SJSA1 (cell line): ENCODE data around the gene DOP1A. TPM values are rescaled to one million over a fixed set of nuclear protein-coding genes. Genes with fewer than 3 reads are reported as not detected.

ENCODE experiments used
- DNase-seq, 2 experiments: peaks; one replicate each; pipeline ENCODE4 v3.0.0-alpha.2; 2015 to 2020; ENCODE audit warnings: low spot score in 2 of 2, low read depth in 1 of 2
- H3K27ac ChIP-seq: fragments of 250-450 bp; sonication (Bioruptor Pico); 2 replicates; pipeline ENCODE4 v1.5.1; 2020; ENCODE audit warnings: mild to moderate bottlenecking, moderate library complexity
- H3K27me3 ChIP-seq: fragments of 250-450 bp; sonication (Bioruptor Pico); replicated peaks from 2 replicates; pipeline ENCODE4 v1.5.1; 2020; ENCODE audit warnings: mild to moderate bottlenecking, moderate library complexity
- H3K36me3 ChIP-seq: fragments of 250-450 bp; sonication (Bioruptor Pico); 2 replicates; pipeline ENCODE4 v1.5.1; 2020; ENCODE audit warnings: mild to moderate bottlenecking
- H3K4me1 ChIP-seq: fragments of 250-450 bp; sonication (Bioruptor Pico); replicated peaks from 2 replicates; pipeline ENCODE4 v1.6.1; 2021; ENCODE audit warnings: mild to moderate bottlenecking
- H3K4me3 ChIP-seq: fragments of 250-450 bp; sonication (Bioruptor Pico); 2 replicates; pipeline ENCODE4 v1.5.1; 2020; ENCODE audit warnings: mild to moderate bottlenecking
- H3K9me3 ChIP-seq: fragments of 250-450 bp; sonication (Bioruptor Pico); replicated peaks from 2 replicates; pipeline ENCODE4 v1.5.1; 2020; ENCODE audit warnings: mild to moderate bottlenecking
- total RNA-seq: library from RNA; depleted of rRNA; stranded (reverse); fragments of >200 nt; shearing (Covaris generic); gene quantifications from 2 replicates; pipeline ENCODE4 v1.2.3, GENCODE V29; 2014; rRNA removed

The DOP1A gene, protein sequence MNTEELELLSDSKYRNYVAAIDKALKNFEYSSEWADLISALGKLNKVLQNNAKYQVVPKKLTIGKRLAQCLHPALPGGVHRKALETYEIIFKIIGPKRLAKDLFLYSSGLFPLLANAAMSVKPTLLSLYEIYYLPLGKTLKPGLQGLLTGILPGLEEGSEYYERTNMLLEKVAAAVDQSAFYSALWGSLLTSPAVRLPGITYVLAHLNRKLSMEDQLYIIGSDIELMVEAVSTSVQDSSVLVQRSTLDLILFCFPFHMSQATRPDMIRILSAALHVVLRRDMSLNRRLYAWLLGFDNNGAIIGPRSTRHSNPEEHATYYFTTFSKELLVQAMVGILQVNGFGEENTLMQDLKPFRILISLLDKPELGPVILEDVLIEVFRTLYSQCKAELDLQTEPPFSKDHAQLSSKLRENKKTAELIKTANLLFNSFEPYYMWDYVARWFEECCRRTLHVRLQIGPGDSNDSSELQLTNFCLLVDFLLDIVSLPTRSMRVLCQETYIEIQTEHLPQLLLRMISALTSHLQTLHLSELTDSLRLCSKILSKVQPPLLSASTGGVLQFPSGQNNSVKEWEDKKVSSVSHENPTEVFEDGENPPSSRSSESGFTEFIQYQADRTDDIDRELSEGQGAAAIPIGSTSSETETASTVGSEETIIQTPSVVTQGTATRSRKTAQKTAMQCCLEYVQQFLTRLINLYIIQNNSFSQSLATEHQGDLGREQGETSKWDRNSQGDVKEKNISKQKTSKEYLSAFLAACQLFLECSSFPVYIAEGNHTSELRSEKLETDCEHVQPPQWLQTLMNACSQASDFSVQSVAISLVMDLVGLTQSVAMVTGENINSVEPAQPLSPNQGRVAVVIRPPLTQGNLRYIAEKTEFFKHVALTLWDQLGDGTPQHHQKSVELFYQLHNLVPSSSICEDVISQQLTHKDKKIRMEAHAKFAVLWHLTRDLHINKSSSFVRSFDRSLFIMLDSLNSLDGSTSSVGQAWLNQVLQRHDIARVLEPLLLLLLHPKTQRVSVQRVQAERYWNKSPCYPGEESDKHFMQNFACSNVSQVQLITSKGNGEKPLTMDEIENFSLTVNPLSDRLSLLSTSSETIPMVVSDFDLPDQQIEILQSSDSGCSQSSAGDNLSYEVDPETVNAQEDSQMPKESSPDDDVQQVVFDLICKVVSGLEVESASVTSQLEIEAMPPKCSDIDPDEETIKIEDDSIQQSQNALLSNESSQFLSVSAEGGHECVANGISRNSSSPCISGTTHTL (N-terminal part only)
- 13.9 and 15.9 TPM in 2 replicates for total RNA-seq

DNA sequence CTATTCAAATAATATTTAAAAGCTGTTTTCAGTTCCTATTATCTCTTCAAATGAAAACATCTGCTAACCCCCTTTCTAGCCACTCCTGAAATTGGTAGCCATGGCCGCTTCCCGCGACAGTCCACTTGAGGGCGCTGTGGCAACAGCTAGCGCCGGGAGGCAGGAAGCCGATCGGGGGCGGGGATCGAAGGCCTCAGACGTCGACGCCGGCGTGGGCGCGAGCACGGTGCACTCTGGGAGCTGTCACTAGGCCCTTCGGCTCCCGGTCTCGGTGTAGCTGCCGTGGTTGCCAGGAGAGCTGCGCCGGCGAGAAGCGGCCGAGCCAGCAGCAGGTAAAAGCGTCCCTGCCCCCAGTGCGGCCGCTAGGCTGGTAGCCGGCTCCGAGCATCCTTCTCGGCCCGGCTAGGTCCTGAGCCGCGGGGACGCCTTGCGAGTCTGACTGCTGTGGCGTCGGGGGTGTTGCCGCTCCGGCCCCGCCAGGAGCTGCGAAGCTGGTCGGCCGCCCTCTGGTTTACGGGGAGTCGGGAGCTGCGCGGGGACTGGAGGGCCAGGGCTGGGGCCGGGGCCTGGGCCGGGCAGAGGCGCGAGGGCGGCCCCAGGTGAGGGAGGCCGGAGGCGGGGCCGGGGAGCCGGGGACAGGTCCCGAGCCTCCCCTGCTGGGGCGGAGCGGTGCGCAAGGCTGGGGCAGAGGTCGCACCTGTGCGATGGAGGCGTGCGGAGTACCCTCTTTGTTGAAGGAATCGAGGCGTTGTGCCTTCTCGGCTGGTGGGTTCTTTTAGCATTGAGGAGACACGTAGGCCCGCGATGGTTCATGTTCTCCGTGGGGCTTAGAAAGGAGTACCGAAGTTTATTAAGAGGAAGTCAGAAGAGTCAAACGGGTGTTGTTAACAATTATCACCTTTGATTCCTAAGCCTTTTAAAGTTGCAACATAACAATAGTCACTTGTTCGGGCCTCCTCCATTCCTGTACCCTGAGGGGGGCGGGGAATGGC lies at the start of gene DOP1A:
Gene DOP1A (plus strand): TSS at position 224 of the 992 bp plus-strand sequence. CDS start 29,307 bp downstream, outside the sequence.
- Histone ChIP-seq H3K27me3 (no peaks in the 10 kb centered on the region), H3K4me3 (peak within 1 kb of the TSS; percentile 65), H3K4me1 (peaks cover 7% of the 10 kb centered on the region), H3K27ac (no peak within 1 kb of the TSS), H3K9me3 (no peaks in the 10 kb centered on the region), H3K36me3 (peaks cover 4% of the 10 kb centered on the region; the same call in 1 of the 2 replicates)
- peak; percentile 90 to 93 for DNase-seq

DNA sequence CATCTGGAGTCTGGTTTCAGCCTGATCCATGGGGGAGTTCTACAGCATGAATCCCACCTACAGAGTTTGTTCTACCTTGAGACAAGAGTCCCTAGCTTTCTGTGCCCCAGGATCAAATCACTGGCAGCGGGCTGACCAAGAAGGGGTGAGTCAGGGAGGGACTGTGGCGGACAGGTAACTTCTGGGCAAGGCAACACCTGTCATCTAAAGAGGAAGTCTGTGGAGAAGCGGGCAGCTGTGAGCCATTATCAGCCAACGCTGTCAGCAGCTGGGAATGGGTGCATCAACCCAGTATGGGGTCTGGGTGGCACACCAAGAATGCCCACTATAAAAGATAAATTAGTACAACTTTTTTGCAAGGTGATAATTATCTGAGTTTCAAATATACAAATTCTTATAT lies 47.7 kb upstream of the DOP1A start:
- no peak overlapping the region for H3K27ac ChIP-seq
- DNase-seq = no peak
- no peak overlapping the region for H3K4me3 ChIP-seq
- H3K27me3 ChIP-seq = no peaks in the 10 kb centered on the region
- H3K9me3 ChIP-seq = no peaks in the 10 kb centered on the region
- peaks cover 14% of the 10 kb centered on the region; the same call in 1 of the 2 replicates for H3K36me3 ChIP-seq
- H3K4me1 ChIP-seq = no peaks in the 10 kb centered on the region

DNA sequence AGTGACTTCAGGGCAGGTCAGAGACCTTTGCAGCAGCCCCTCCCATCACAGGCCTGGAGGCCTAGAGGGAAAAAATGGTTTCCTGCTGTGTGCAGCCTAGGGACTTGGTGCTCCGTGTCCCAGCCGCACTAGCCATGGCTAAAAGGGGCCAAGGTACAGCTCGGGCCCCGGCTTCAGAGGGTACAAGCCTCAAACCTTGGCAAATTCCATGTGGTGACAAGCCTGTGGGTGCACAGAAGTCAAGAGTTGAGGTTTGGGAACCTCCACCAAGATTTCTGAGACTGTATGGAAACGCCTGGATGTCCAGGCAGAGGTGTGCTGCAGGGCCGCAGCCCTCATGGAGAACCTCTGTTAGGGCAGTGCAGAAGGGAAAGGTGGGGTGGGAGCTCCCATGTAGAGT lies 35.8 kb upstream of the DOP1A start:
- DNase-seq = no peak
- Histone ChIP-seq H3K4me3 (no peak overlapping the region), H3K27ac (no peak overlapping the region), H3K36me3 (peaks cover 9% of the 10 kb centered on the region), H3K27me3 (no peaks in the 10 kb centered on the region), H3K9me3 (0 out of 2 replicates have a peak, but pooled peaks cover 7% of the 10 kb centered on the region), H3K4me1 (no peaks in the 10 kb centered on the region)

DNA sequence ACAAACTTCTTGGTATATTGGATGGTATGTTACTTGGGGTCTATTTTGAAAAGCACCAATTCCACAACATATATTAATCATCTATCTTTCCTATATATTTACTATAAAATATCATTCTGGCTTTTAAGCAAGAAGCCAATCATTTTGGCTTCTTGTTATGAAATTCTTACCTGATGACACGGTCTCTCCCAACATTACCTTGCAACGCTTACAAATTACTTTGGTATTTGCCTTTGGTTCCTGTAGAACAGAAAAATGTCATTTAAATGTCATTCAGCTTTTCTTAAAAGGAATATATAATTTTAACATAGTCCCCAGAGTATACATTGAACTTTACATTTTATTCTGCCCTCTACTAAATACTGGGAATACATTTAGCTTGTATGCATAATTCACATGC lies 29.2 kb upstream of the DOP1A start:
- Histone ChIP-seq H3K36me3 (no peaks in the 10 kb centered on the region), H3K27me3 (no peaks in the 10 kb centered on the region), H3K4me3 (no peak overlapping the region), H3K27ac (no peak overlapping the region), H3K9me3 (no peaks in the 10 kb centered on the region), H3K4me1 (no peaks in the 10 kb centered on the region)
- DNase-seq = no peak

DNA sequence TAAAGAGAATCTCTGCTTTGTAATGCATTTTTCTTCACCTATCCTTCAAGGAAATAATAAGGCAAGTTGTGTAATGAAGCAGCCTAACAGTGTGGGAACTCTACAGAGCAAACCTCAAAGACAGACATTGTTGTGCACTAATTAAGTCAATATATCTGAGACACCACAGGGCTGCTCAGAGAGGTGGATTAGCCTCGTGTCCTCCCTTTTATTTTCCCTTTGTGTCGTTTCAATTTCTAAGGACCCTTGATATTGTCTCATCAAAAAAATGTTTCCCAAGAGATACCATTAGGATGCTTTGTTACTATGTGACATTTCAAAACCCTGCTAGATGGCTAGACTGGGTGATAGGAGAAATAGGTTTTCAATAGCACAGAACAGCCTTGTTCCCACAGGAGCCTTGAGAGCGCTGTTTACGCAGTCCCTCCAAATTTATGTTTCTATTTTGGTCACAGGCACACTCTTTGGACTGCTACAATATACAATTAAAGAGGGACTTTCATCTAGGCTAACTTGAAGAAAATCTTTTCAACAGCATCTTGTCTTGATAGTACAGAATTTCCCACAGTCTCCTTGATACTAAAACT lies 24.9 kb upstream of the DOP1A start:
- Histone ChIP-seq H3K36me3 (0 out of 2 replicates have a peak, but pooled peaks cover 4% of the 10 kb centered on the region), H3K9me3 (no peaks in the 10 kb centered on the region), H3K27me3 (no peaks in the 10 kb centered on the region), H3K4me3 (no peak overlapping the region), H3K4me1 (no peaks in the 10 kb centered on the region), H3K27ac (no peak overlapping the region)
- DNase-seq = no peak

DNA sequence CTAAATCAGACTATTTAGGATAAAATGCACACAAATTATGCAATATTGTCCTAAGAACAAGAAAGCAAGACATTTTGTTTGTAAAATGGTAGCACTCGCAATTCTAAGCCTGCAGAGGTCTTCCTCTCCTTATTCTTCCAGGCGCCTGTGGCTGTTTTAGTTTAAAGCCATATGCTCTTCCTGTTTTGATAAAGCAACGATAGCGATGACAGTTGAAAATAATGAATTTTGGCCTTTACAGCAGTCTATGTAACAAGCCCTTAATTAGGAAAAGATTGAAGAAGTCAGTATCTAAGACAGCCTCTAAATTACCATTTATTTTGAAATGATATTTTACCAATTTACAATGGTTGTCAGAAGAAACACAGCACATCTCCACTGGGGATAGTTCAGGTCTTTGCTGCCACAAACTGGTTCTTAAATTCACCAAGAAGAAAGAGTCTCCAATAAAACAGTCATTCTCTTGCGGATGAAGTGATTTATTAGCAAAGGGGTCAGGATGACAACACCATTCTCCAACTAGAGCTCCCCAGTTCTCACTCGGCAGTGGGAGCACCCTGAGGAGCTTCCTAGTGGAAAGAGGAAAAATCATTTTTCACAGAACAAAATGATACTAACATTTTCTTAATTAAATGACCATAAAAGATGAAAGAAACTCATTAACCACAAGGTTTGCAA lies 23.2 kb upstream of the DOP1A start:
- DNase-seq = no peak
- no peaks in the 10 kb centered on the region for H3K4me1 ChIP-seq
- no peak overlapping the region for H3K27ac ChIP-seq
- H3K36me3 ChIP-seq = 0 out of 2 replicates have a peak, but pooled peaks cover 4% of the 10 kb centered on the region
- no peak overlapping the region for H3K4me3 ChIP-seq
- no peaks in the 10 kb centered on the region for H3K9me3 ChIP-seq
- no peaks in the 10 kb centered on the region for H3K27me3 ChIP-seq

DNA sequence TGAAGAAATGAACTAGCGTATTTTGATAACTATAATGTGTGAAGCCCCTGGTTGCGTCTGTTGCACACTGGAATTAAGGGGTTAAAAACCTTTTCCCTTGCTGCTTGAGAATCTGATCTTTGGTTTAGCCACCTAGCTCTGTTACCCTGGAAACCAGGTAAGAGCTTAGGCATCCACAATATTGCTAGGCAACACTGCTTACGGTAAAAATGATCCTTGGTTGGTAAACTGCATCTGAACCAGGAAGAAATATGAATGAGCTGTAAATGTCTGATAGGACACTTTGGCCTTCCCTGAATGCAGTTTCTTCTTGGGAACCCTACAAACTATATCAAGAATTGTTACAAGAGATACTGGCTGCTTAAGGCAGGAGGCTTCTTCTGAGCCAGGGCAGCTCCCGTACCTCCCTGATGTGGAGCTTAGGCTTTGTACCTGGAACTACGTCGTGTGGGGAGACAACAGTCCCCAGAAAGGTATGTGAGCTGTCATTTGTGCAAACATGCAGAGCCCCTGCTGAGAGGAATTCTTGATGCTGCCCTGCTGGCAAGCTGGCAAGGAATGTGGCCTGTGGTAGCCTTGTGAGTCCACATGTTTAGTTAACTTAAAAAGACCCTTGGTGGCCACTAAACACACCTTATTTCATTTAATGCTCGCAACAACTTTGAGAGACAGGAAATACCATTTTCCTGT lies 20.3 kb upstream of the DOP1A start:
- no peak overlapping the region for H3K27ac ChIP-seq
- no peak overlapping the region for H3K4me3 ChIP-seq
- DNase-seq = no peak
- 0 out of 2 replicates have a peak, but pooled peaks cover 7% of the 10 kb centered on the region for H3K36me3 ChIP-seq
- H3K4me1 ChIP-seq = peaks cover 12% of the 10 kb centered on the region
- no peaks in the 10 kb centered on the region for H3K9me3 ChIP-seq
- no peaks in the 10 kb centered on the region for H3K27me3 ChIP-seq

DNA sequence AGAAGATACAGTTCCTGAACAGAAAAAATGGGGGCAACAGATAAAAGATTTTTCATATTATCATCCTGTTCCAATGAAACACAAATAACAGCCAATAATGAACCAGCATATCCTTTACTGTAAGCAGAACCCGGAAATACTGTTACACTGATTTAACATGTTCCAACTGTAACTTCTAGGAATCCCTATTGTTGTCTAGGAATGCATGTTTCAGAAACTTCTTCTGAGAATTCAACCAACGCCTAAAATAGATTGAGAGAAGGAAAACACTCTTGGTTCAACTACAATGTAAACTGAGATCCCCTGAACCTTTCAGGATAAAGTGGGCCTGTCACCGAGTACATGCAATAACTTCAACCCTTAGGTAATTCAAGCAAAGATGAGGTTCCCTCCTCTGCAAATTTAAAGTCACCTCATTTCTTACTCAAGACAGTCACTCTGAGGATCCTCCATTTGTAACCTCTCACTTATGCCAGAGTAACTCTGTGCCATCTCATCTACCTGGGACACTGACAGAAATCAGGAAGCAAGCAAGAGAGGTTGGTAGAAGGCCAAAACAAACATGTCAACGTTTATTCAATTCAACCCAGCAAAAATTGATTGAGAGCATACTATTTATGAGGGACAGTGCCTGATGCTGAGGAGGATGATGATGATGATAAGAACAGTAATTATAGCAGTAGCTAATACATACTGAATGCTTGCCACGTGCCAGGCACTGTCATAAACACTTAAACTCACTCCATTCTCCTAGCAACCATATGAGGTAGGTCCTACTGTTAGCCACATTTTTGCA lies 15.9 kb upstream of the DOP1A start:
- H3K9me3 ChIP-seq = no peaks in the 10 kb centered on the region
- 0 out of 2 replicates have a peak, but pooled peaks cover 3% of the 10 kb centered on the region for H3K36me3 ChIP-seq
- no peak overlapping the region for H3K4me3 ChIP-seq
- no peaks in the 10 kb centered on the region for H3K27me3 ChIP-seq
- H3K27ac ChIP-seq = peak overlapping the region; percentile 58
- peak in 1 of 2 experiments; percentile 41 for DNase-seq
- peaks cover 12% of the 10 kb centered on the region for H3K4me1 ChIP-seq

DNA sequence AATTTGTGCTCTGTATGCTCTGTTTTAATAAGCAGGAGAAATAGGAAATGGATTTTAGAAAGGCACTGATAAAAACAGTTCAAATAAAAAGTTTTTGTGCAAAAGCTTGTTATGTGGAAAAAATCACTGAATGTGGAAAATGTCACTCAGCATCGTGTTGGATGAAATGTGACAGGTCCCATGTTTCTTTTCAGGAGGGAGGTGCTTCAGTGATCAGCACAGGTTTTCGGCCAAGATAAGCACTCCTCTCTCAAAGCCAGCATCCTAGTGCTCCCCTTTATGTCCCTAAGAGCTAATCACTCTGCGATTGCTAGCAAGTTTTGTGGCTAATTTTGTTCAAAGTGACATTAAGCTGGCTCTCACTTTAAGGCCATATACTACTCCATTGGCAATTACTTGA lies 13.8 kb upstream of the DOP1A start:
- H3K27ac ChIP-seq = no peak overlapping the region
- no peaks in the 10 kb centered on the region for H3K27me3 ChIP-seq
- peaks cover 12% of the 10 kb centered on the region for H3K4me1 ChIP-seq
- no peak for DNase-seq
- no peaks in the 10 kb centered on the region for H3K9me3 ChIP-seq
- no peak overlapping the region for H3K4me3 ChIP-seq
- H3K36me3 ChIP-seq = peaks cover 10% of the 10 kb centered on the region; the same call in 1 of the 2 replicates

DNA sequence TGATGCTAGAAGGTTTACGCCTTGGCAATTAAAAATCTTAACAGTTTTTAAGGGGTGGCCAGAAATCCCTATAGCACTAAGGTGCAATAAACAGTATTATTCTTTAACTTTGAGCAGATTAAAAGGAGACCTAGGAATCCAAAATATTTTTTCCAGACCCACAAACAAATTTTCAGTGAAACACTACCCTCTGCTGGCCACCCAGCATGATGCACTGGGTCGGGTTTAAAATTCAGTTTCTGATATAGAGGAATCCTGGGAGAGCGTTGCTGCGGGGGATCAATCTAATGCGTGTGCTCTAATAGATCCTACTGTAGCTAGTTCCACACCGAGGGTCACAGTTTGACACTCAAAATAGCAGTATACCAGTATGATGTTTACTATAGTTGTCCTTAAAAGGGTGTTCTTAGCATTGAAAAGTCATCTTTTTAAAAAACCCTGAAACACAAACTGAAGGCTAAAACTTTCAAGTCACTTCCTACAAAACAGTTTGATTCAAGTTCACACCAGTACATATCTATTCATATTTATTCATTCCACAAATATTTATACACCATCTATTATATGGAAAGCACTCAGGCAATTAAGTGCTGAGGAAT lies 12.0 kb upstream of the DOP1A start:
- Histone ChIP-seq H3K9me3 (no peaks in the 10 kb centered on the region), H3K27me3 (no peaks in the 10 kb centered on the region), H3K4me3 (no peak overlapping the region), H3K27ac (no peak overlapping the region), H3K36me3 (peaks cover 7% of the 10 kb centered on the region; the same call in 1 of the 2 replicates), H3K4me1 (peaks cover 12% of the 10 kb centered on the region)
- peak in 1 of 2 experiments; percentile 68 for DNase-seq
